H1 (cell line): ENCODE data around the gene ADSS1. TPM values are rescaled to one million over a fixed set of nuclear protein-coding genes. Genes with fewer than 3 reads are reported as not detected.

Experiments used
- CHD7 ChIP-seq: fragments of 300-600 bp; sonication (generic); IDR thresholded peaks from 2 replicates; pipeline ENCODE4 v1.7.1; 2012; ENCODE audit warnings: low read length, moderate library complexity, mild to moderate bottlenecking, inconsistent platforms; ENCODE audit not compliant: insufficient replicate concordance
- EGR1 ChIP-seq: IDR thresholded peaks from 2 replicates; pipeline ENCODE4 v1.6.1; 2011; ENCODE audit warnings: low read depth, low read length, borderline replicate concordance
- JUND ChIP-seq: IDR thresholded peaks from 2 replicates; pipeline ENCODE4 v1.6.1; 2011; ENCODE audit warnings: mild to moderate bottlenecking, improper control_type of control experiment, low read length
- polyA plus RNA-seq, 7 experiments: library from polyadenylated mRNA; depleted of rRNA in 3 of 7; stranded (reverse) in 5 of 7; unstranded in 2 of 7; fragments of >200 nt in 5 of 7; fragments of 200-250 nt in 2 of 7; gene quantifications; 1 replicate in 5 of 7; 2 replicates in 1 of 7; 4 replicates in 1 of 7; pipeline versions ENCODE4 v1.2.1 to v1.2.3, GENCODE V29; 2011 to 2013; ENCODE audit warnings: missing spikeins in 2 of 7, mixed read lengths in 2 of 7
- total RNA-seq: library from RNA; stranded (reverse); fragmentation: NEBNext Ultra II Directional; extraction: Animal tissue kit (Norgen Biotek cat#: 25700); gene quantifications from 2 replicates; pipeline ENCODE4 v1.2.1, GENCODE V29; 2021

ADSS1 gene
- total and polyA plus RNA-seq, 2 of the 8 experiments (the other 6 are each of a cell fraction or from before 2014, with no cell fraction given) = 7.1 to 7.9 TPM

- TF ChIP-seq CHD7 = no peak
- no peak for TF ChIP-seq EGR1
- TF ChIP-seq JUND = no peak
Observed at GRCh38 chr14:104772707-104773504, 48.9 kb downstream of the ADSS1 start (continued).
